ENCODE data around the gene OLR1.

GRCh38 chr12:10196210-10196609 lies 24.3 kb upstream of the OLR1 start:
- TF ChIP-seq CTCF (IDR thresholded peaks at IDR 0.05; ENCODE audit: low read length) (no peak), EZH2 (optimal IDR thresholded peaks at IDR 0.05; ENCODE audit: low read depth, low read length) (no peak)
